ENCODE measurements around the gene ODF2L. TPM values are rescaled to one million over a fixed set of nuclear protein-coding genes. Genes with fewer than 3 reads are reported as not detected.
"Not testable (repeated sequence)": the region's sequence is repeated elsewhere in the genome, so short reads cannot be mapped to it uniquely, and the experiment has no call there.

The ODF2L gene
- total RNA-seq, 1 donor: 57.9 TPM

- Histone ChIP-seq H3K27me3 (ENCODE audit: insufficient read depth, low read length) (no peaks in the 10 kb centered on the region), H3K4me1 (ENCODE audit: insufficient read depth, low read length) (no peaks in the 10 kb centered on the region), H3K4me3 (ENCODE audit: low read length) (no peak overlapping the region), H3K9me3 (ENCODE audit: low read depth, low read length) (no peaks in the 10 kb centered on the region)
Measured at GRCh38 chr1:86357796-86358195, 38.3 kb downstream of the ODF2L start.

- Histone ChIP-seq H3K4me1 (ENCODE audit: insufficient read depth, low read length) (no peaks in the 10 kb centered on the region), H3K4me3 (ENCODE audit: low read length) (no peak overlapping the region), H3K9me3 (ENCODE audit: low read depth, low read length) (no peaks in the 10 kb centered on the region), H3K27me3 (ENCODE audit: insufficient read depth, low read length) (no peaks in the 10 kb centered on the region)
Measured at GRCh38 chr1:86356247-86356646, 39.9 kb downstream of the ODF2L start.

GRCh38 chr1:86352086-86352485, 44.0 kb downstream of the ODF2L start:
- H3K4me3 ChIP-seq (ENCODE audit: low read length): no peak overlapping the region
- no peaks in the 10 kb centered on the region for H3K4me1 ChIP-seq (ENCODE audit: insufficient read depth, low read length)
- no peaks in the 10 kb centered on the region for H3K9me3 ChIP-seq (ENCODE audit: low read depth, low read length)
- H3K27me3 ChIP-seq (ENCODE audit: insufficient read depth, low read length): no peaks in the 10 kb centered on the region

DNA sequence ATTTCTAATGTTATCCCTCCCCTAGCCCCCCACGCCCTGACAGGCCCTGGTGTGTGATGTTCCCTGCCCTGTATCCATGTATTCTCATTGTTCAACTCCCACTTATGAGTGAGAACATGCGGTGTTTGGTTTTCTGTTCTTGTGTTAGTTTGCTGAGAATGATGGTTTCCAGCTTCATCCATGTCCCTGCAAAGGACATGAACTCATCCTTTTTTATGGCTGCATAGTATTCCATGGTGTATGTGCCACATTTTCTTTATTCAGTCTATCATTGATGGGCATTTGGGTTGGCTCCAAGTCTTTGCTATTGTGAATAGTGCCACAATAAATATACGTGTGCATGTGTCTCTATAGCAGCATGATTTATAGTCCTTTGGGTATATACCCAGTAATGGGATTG, 45.9 kb downstream of the ODF2L start:
- not testable (repeated sequence) for H3K27me3 ChIP-seq (ENCODE audit: insufficient read depth, low read length); H3K4me1 ChIP-seq (ENCODE audit: insufficient read depth, low read length); H3K4me3 ChIP-seq (ENCODE audit: low read length); H3K9me3 ChIP-seq (ENCODE audit: low read depth, low read length)

GRCh38 chr1:86346388-86346787, 49.7 kb downstream of the ODF2L start:
- H3K4me3 ChIP-seq (ENCODE audit: low read length): no peak overlapping the region
- H3K27me3 ChIP-seq (ENCODE audit: insufficient read depth, low read length): no peaks in the 10 kb centered on the region
- no peaks in the 10 kb centered on the region for H3K9me3 ChIP-seq (ENCODE audit: low read depth, low read length)
- H3K4me1 ChIP-seq (ENCODE audit: insufficient read depth, low read length): no peaks in the 10 kb centered on the region

DNA sequence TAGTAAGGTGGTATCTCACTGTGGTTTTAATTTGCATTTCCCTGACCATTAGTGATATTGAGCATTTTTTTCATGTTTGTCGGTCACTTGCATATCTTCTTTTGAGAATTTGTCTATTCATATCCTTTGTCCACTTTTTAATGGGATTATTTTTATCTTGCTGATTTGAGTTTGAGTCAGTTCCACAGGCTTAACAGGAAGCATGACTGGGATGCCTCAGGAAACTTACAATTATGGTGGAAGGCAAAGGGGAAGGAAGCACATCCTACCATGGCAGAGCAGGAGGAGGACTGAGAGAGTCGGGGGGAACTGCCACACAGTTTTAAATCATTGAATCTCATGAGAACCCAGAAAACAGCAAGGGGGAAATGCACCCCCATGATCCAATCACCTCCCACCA, 51.1 kb downstream of the ODF2L start:
- Histone ChIP-seq H3K27me3 (ENCODE audit: insufficient read depth, low read length) (no peaks in the 10 kb centered on the region), H3K4me3 (ENCODE audit: low read length) (no peak overlapping the region), H3K9me3 (ENCODE audit: low read depth, low read length) (no peaks in the 10 kb centered on the region), H3K4me1 (ENCODE audit: insufficient read depth, low read length) (no peaks in the 10 kb centered on the region)

DNA sequence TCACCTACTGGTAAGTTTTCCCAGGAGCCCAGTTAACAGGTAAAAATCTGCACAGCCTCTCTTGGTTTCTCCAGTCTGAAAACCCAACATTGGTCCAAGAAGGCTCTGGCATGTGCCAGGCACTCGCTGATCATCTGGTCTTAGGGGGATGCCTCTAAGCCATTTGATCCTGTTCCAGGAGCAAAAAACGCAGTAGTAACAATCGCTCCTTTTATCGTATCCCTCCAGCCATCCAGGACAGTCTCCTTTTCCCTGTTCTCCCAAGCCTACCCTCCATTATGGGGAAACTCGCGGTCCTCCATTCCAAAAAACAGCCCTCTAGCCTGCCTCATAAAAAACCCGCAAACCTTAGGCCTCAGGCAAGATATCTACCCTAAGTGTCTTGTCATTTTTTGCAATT, 56.2 kb downstream of the ODF2L start:
- no peaks in the 10 kb centered on the region for H3K27me3 ChIP-seq (ENCODE audit: insufficient read depth, low read length)
- no peak overlapping the region for H3K4me3 ChIP-seq (ENCODE audit: low read length)
- H3K4me1 ChIP-seq (ENCODE audit: insufficient read depth, low read length): peaks cover 8% of the 10 kb centered on the region
- no peaks in the 10 kb centered on the region for H3K9me3 ChIP-seq (ENCODE audit: low read depth, low read length)

- H3K9me3 ChIP-seq (ENCODE audit: low read depth, low read length): no peaks in the 10 kb centered on the region
- no peaks in the 10 kb centered on the region for H3K27me3 ChIP-seq (ENCODE audit: insufficient read depth, low read length)
- no peak overlapping the region for H3K4me3 ChIP-seq (ENCODE audit: low read length)
- peaks cover 8% of the 10 kb centered on the region for H3K4me1 ChIP-seq (ENCODE audit: insufficient read depth, low read length)
Measured at GRCh38 chr1:86339014-86339812, 56.9 kb downstream of the ODF2L start.

GRCh38 chr1:86335916-86336315, 60.2 kb downstream of the ODF2L start:
- Histone ChIP-seq H3K27me3 (ENCODE audit: insufficient read depth, low read length) (no peaks in the 10 kb centered on the region), H3K9me3 (ENCODE audit: low read depth, low read length) (no peaks in the 10 kb centered on the region), H3K4me3 (ENCODE audit: low read length) (no peak overlapping the region), H3K4me1 (ENCODE audit: insufficient read depth, low read length) (peaks cover 8% of the 10 kb centered on the region)

DNA sequence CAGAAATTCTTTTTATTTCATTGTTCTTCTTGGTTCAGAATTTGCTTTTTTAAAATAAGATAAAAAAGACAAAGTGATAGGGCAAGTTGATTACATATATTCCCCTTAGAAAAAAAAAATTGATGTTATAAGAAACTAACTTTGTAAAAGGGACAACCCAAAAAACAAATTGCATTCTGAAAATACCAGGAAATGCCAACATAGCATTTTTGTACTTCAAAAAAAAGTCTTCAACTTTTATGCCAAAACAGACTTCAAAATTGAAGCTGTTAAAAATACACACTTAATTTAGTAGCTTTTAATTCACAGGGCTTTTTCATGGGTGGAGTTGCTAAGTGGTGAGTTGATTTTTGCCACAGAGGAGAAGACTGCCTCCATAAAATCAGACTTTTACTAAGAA, 70.9 kb downstream of the ODF2L start:
- Histone ChIP-seq H3K4me3 (ENCODE audit: low read length) (no peak overlapping the region), H3K27me3 (ENCODE audit: insufficient read depth, low read length) (no peaks in the 10 kb centered on the region)

GRCh38 chr1:86324130-86324822, 71.8 kb downstream of the ODF2L start:
- Histone ChIP-seq H3K27me3 (ENCODE audit: insufficient read depth, low read length) (no peaks in the 10 kb centered on the region), H3K4me1 (ENCODE audit: insufficient read depth, low read length) (peaks cover 7% of the 10 kb centered on the region), H3K4me3 (ENCODE audit: low read length) (no peak overlapping the region), H3K9me3 (ENCODE audit: low read depth, low read length) (no peaks in the 10 kb centered on the region)

More for the DNA sequence above, 70.9 kb downstream of the ODF2L start:
- peaks cover 7% of the 10 kb centered on the region for H3K4me1 ChIP-seq (ENCODE audit: insufficient read depth, low read length)
- H3K9me3 ChIP-seq (ENCODE audit: low read depth, low read length): no peaks in the 10 kb centered on the region

- peaks cover 7% of the 10 kb centered on the region for H3K4me1 ChIP-seq (ENCODE audit: insufficient read depth, low read length)
- H3K4me3 ChIP-seq (ENCODE audit: low read length): no peak overlapping the region
- H3K9me3 ChIP-seq (ENCODE audit: low read depth, low read length): no peaks in the 10 kb centered on the region
- H3K27me3 ChIP-seq (ENCODE audit: insufficient read depth, low read length): no peaks in the 10 kb centered on the region
Measured at GRCh38 chr1:86322241-86322640, 73.9 kb downstream of the ODF2L start.

DNA sequence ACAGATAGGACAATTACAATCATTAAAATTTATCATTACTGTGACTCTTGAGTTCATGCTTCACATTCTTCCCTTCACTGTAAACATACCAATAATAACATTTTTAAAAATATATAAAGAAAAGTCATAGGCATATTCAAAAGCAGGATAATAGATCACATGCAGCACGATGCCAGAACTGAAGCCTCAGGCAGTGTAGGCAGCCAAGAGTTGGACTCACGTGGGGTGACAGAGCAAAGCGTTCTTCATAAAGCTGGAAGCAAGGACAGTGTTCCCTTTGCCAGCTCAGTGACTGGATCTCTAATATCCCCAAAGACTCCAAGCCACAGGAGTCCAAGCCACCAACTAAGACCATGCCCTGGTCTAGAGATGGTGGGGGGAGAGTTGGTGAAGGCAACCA, 77.7 kb downstream of the ODF2L start:
- no peak overlapping the region for H3K4me3 ChIP-seq (ENCODE audit: low read length)
- H3K27me3 ChIP-seq (ENCODE audit: insufficient read depth, low read length): no peaks in the 10 kb centered on the region
- no peaks in the 10 kb centered on the region for H3K4me1 ChIP-seq (ENCODE audit: insufficient read depth, low read length)
- no peaks in the 10 kb centered on the region for H3K9me3 ChIP-seq (ENCODE audit: low read depth, low read length)

DNA sequence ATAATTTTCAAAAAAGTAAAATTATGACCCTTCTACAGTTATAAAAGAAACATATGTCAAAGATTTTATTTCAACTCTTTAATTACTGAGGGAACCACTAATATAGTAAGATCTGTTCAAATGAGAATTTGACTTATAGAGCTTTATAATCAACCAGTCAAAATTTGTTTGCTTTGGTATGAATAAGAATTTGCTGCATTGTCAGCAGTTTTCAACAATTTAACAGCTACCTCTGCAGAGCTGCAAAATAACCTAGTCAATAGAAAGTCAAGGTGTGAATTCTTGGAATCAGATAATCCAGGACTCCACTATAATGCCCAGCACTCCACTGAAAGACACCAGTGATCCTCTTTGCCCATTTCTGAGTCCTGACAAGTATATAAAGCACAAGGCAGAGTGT, 78.2 kb downstream of the ODF2L start:
- H3K27me3 ChIP-seq (ENCODE audit: insufficient read depth, low read length): no peaks in the 10 kb centered on the region
- H3K4me3 ChIP-seq (ENCODE audit: low read length): no peak overlapping the region
- no peaks in the 10 kb centered on the region for H3K4me1 ChIP-seq (ENCODE audit: insufficient read depth, low read length)
- H3K9me3 ChIP-seq (ENCODE audit: low read depth, low read length): no peaks in the 10 kb centered on the region

GRCh38 chr1:86305731-86306130, 90.4 kb downstream of the ODF2L start:
- H3K27me3 ChIP-seq (ENCODE audit: insufficient read depth, low read length): no peaks in the 10 kb centered on the region
- no peaks in the 10 kb centered on the region for H3K4me1 ChIP-seq (ENCODE audit: insufficient read depth, low read length)
- no peaks in the 10 kb centered on the region for H3K9me3 ChIP-seq (ENCODE audit: low read depth, low read length)
- H3K4me3 ChIP-seq (ENCODE audit: low read length): no peak overlapping the region

Measured in mononuclear cell (primary cell).